Ramos (cell line): Measurements from ENCODE around the gene CHST13.

Source experiments
- in situ Hi-C: fragments of 300-500 bp; cut with MboI; formaldehyde crosslinking; loops from one replicate; pipeline ENCODE4 v1.14.3; 2022; ENCODE audit warnings: low sequenced_read_pairs; ENCODE audit not compliant: unreplicated experiment

CHST13 gene

GRCh38 chr3:126487151-126487771, 36.7 kb upstream of the CHST13 start:
- in situ Hi-C loops, result no loop called here

GRCh38 chr3:126488185-126488584, 35.8 kb upstream of the CHST13 start:
- in situ Hi-C loops, result no loop called here

GRCh38 chr3:126488886-126489569, 34.9 kb upstream of the CHST13 start:
- in situ Hi-C loops, result no loop called here

- in situ Hi-C loops, result no loop called here
Measured at GRCh38 chr3:126490619-126491018, 33.3 kb upstream of the CHST13 start.

- in situ Hi-C loops, result no loop called here
Measured at GRCh38 chr3:126491221-126492013, 32.5 kb upstream of the CHST13 start.

GRCh38 chr3:126493051-126493450, 30.9 kb upstream of the CHST13 start:
- in situ Hi-C loops, result no loop called here

- in situ Hi-C loops, result no loop called here
Measured at GRCh38 chr3:126493739-126494138, 30.2 kb upstream of the CHST13 start.

- in situ Hi-C loops, result no loop called here
Measured at GRCh38 chr3:126494204-126494969, 29.6 kb upstream of the CHST13 start.

GRCh38 chr3:126494970-126495230, 29.1 kb upstream of the CHST13 start:
- in situ Hi-C loops, result no loop called here

GRCh38 chr3:126495786-126496185, 28.2 kb upstream of the CHST13 start:
- in situ Hi-C loops, result no loop called here

- in situ Hi-C loops, result no loop called here
Measured at GRCh38 chr3:126496894-126497850, 26.8 kb upstream of the CHST13 start.

GRCh38 chr3:126497956-126498355, 26.0 kb upstream of the CHST13 start:
- in situ Hi-C loops, result no loop called here

GRCh38 chr3:126498461-126498860, 25.5 kb upstream of the CHST13 start:
- in situ Hi-C loops, result no loop called here

GRCh38 chr3:126498929-126499328, 25.0 kb upstream of the CHST13 start:
- in situ Hi-C loops, result no loop called here

GRCh38 chr3:126499401-126499800, 24.6 kb upstream of the CHST13 start:
- in situ Hi-C loops, result no loop called here

GRCh38 chr3:126500016-126500415, 23.9 kb upstream of the CHST13 start:
- in situ Hi-C loops, result no loop called here

- in situ Hi-C loops, result no loop called here
Measured at GRCh38 chr3:126501054-126501453, 22.9 kb upstream of the CHST13 start.

- in situ Hi-C loops, result no loop called here
Measured at GRCh38 chr3:126501736-126502135, 22.2 kb upstream of the CHST13 start.

- in situ Hi-C loops, result no loop called here
Measured at GRCh38 chr3:126502656-126503055, 21.3 kb upstream of the CHST13 start.

GRCh38 chr3:126503701-126504100, 20.3 kb upstream of the CHST13 start:
- in situ Hi-C loops, result no loop called here
